Tibial artery (tissue), 4 donors: ENCODE measurements around the gene NEGR1.

ENCODE experiments used
- DNase-seq, 2 donors: peaks; one replicate each; pipeline ENCODE4 v3.0.0-alpha.2; 2019
- H3K27ac ChIP-seq, 2 donors: fragments of 200-600 bp; sonication (generic) in 1 of 2; 1 replicate in 1 of 2; 2 replicates in 1 of 2; pipeline ENCODE4 v1.5.1; 2018 to 2019; ENCODE audit warnings: mild to moderate bottlenecking in 1 of 2
- H3K27me3 ChIP-seq, 2 donors: fragments of 200-600 bp; sonication (generic) in 1 of 2; one replicate each; pipeline versions ENCODE4 v1.5.1 to v1.6.0; 2016 to 2019
- H3K36me3 ChIP-seq, 3 donors: fragments of 200-600 bp; sonication (generic) in 2 of 3; one replicate each; pipeline ENCODE4 v1.5.1; 2016 to 2019; ENCODE audit warnings: mild to moderate bottlenecking in 2 of 3
- H3K4me1 ChIP-seq, 4 donors: fragments of 200-600 bp; sonication (generic) in 2 of 4; 1 replicate in 3 of 4; 2 replicates in 1 of 4; pipeline ENCODE4 v1.5.1; 2016 to 2019
- H3K4me3 ChIP-seq, 2 donors: fragments of 200-600 bp; sonication (generic) in 1 of 2; 1 replicate in 1 of 2; 2 replicates in 1 of 2; pipeline ENCODE4 v1.5.1; 2018 to 2019; ENCODE audit warnings: mild to moderate bottlenecking in 2 of 2
- H3K9me3 ChIP-seq, 3 donors: fragments of 200-600 bp; sonication (generic) in 1 of 3; one replicate each; pipeline ENCODE4 v1.5.1; 2016 to 2019
- intact Hi-C: fragments of 100-400 bp; cut with DNase I; formaldehyde crosslinking; loops from one replicate; pipeline ENCODE4 v1.15.0; 2023; ENCODE audit warnings: low total_unique reads
- TF ChIP-seq, protein P1 (sequence below), 2 experiments: fragments of 200-600 bp in 1 of 2; fragments of 450-650 bp in 1 of 2; IDR thresholded peaks; one replicate each; pipeline ENCODE4 v1.5.1; 2017 to 2019; ENCODE audit warnings: antibody characterized with exemption in 2 of 2, mild to moderate bottlenecking in 1 of 2, moderate library complexity in 1 of 2

The NEGR1 gene

DNA sequence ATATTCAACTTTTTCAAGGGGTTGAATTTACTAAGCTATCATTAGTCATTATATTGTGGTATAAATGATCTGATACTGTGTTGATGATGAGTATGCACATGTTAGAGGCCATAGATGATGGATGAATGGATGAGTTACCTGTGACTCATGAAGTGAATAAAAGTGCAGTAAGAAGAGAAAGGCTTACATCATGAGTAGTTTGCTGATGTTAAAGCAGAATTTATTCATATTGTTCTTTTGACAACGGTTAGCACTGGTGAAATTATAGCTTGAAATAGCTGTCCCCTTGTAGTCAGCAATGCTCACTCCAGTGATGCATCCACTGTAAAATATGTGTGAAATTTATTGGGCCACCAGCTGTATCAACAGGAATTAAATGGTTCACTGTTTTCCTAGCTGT is 660.6 kb downstream of the NEGR1 start:
- H3K9me3 ChIP-seq, result no peaks in the 10 kb centered on the region
- H3K27me3 ChIP-seq, result no peaks in the 10 kb centered on the region
- no peaks in the 10 kb centered on the region for H3K4me1 ChIP-seq
- H3K27ac ChIP-seq, result no peak overlapping the region
- TF ChIP-seq, protein P1, sequence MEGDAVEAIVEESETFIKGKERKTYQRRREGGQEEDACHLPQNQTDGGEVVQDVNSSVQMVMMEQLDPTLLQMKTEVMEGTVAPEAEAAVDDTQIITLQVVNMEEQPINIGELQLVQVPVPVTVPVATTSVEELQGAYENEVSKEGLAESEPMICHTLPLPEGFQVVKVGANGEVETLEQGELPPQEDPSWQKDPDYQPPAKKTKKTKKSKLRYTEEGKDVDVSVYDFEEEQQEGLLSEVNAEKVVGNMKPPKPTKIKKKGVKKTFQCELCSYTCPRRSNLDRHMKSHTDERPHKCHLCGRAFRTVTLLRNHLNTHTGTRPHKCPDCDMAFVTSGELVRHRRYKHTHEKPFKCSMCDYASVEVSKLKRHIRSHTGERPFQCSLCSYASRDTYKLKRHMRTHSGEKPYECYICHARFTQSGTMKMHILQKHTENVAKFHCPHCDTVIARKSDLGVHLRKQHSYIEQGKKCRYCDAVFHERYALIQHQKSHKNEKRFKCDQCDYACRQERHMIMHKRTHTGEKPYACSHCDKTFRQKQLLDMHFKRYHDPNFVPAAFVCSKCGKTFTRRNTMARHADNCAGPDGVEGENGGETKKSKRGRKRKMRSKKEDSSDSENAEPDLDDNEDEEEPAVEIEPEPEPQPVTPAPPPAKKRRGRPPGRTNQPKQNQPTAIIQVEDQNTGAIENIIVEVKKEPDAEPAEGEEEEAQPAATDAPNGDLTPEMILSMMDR (IDR thresholded peaks at IDR 0.05), result no peak
- H3K4me3 ChIP-seq, result no peak overlapping the region
- intact Hi-C loops, result no loop called here
- H3K36me3 ChIP-seq, result no peaks in the 10 kb centered on the region
- no peak for DNase-seq

DNA sequence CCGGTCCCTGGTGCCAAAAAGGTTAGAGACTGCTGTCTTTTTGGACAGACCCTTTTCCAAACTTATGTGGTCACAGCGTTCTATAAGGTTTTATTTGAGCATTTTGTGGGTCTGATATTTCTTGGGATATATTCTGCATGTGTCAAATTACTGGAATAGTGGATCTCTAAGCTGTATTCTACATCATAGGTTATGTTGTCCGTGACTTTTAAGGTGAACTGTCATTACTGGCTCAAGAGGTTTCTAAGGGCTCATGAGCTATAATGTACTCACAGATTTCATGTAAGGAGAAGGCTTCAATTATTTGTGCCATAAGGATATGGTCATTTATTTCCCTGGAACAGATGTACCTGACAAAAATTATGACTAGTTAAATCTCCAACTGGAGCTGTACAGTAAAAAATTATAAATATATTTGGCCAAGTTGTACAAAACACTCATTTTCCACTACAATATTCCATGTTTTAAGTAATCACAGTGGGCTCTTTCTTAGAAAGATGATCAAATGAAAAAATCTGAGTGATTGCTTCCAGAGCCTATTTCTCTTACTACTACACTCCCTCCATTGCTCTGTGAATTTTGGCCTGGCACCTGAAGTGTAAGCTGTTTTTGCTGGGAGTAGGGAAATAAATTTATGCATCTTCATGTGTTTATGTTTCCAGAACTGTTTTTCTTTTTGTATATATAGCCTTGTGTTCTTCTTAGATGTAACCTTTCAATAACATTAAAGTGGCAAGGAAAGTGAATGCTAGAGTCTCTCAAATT is 663.4 kb downstream of the NEGR1 start:
- Histone ChIP-seq H3K9me3 (no peaks in the 10 kb centered on the region), H3K36me3 (no peaks in the 10 kb centered on the region), H3K27me3 (no peaks in the 10 kb centered on the region), H3K4me1 (no peaks in the 10 kb centered on the region), H3K27ac (no peak overlapping the region), H3K4me3 (no peak overlapping the region)
- no peak for DNase-seq
- intact Hi-C loops, result no loop called here
- TF ChIP-seq, protein P1 (IDR thresholded peaks at IDR 0.05), result no peak

DNA sequence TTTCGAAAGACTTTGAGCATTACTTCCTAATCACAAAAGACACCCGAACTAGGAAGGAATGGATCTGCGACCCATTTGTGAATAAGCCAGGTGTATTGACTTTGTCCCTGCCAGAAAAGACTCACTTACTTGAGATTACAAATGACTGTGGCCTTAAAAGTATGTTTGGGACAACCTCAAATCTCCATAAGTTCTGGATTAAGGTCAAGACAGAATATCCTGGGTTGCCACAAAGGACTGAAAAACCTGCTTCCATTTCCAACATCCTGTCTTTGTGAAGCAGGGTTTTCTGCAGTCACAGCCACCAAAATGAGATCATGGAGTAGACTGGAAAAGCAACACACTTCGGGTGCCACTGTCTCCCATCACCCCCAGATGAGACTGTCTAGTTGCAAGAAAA is 664.1 kb downstream of the NEGR1 start:
- intact Hi-C loops, result no loop called here
- Histone ChIP-seq H3K36me3 (no peaks in the 10 kb centered on the region), H3K27me3 (no peaks in the 10 kb centered on the region), H3K27ac (no peak overlapping the region), H3K4me1 (no peaks in the 10 kb centered on the region), H3K9me3 (no peaks in the 10 kb centered on the region), H3K4me3 (no peak overlapping the region)
- TF ChIP-seq, protein P1 (IDR thresholded peaks at IDR 0.05), result no peak
- DNase-seq, result no peak

DNA sequence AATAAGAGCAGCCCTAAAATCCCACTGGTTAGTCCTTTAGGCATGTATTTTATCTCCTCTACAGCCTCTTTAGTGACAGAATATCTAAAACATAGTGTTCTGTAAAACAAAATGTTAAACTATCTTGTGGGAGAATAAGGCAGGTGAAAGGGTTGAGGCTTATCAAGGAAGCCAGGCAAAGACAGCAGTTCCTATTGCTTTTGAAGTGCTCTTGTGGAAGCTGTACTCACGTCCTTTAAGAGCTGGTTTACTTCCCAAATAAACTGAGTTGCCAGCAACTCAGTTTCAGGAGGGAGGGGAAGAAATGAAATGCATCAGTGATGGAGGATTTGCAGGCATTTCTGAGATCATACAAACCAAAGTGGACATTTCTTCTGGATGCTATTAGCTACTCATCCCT is 671.9 kb downstream of the NEGR1 start:
- TF ChIP-seq, protein P1 (IDR thresholded peaks at IDR 0.05), result no peak
- no peaks in the 10 kb centered on the region for H3K9me3 ChIP-seq
- no peaks in the 10 kb centered on the region for H3K4me1 ChIP-seq
- H3K36me3 ChIP-seq, result peaks cover 0 to 16% (median 0%) of the 10 kb centered on the region in 3 donors
- intact Hi-C loops, result no loop called here
- H3K4me3 ChIP-seq, result no peak overlapping the region
- DNase-seq, result no peak
- H3K27ac ChIP-seq, result no peak overlapping the region
- H3K27me3 ChIP-seq, result no peaks in the 10 kb centered on the region

DNA sequence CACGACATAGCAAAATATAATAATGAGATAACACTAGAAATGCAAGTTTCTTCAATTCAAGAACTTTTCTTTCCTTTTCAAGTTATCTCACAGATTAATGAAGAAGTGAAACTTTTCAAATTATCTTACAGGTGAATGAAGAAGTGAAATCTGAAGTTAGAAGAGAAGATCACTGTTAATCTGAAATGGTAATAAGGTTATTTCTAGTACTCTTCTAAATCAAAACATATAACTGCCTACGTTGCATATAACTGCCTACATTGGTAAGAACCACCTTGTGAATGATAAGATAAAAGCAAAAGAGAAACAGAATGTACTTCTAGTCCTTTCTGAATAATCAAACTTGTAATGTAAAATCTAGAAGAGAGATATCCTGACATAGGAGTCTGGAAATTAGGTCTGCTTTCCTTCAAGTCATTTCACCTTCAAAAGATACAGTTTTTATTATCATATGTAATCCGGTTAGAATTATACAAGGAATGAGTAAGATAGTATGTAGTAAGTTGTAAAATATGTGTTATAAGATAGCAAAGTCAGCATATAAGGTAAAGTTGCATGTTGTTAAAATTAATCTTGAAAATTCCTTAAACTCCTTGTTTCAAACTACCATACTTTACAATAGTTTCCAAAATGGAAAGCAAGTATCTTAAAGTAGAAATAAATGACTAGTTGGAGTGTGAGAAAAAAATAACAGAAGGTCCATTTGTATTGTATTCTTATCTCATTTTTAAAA is 679.1 kb downstream of the NEGR1 start:
- Histone ChIP-seq H3K4me1 (no peaks in the 10 kb centered on the region), H3K27me3 (no peaks in the 10 kb centered on the region), H3K36me3 (peaks cover 0 to 7% (median 0%) of the 10 kb centered on the region in 3 donors), H3K4me3 (no peak overlapping the region), H3K9me3 (no peaks in the 10 kb centered on the region), H3K27ac (no peak overlapping the region)
- DNase-seq, result no peak
- TF ChIP-seq, protein P1 (IDR thresholded peaks at IDR 0.05), result no peak
- intact Hi-C loops, result no loop called here
